Measurements from ENCODE around the gene UHMK1.
A peak's percentile ranks its signal among the peaks of the same experiment; 100 is the strongest.
"Not testable (repeated sequence)": the region's sequence is repeated elsewhere in the genome, so short reads cannot be mapped to it uniquely, and the experiment has no call there.

The UHMK1 gene

GRCh38 chr1:162476620-162477019 is 21.0 kb upstream of the UHMK1 start:
- Histone ChIP-seq H3K79me1 (ENCODE audit: low read length) (no peaks in the 10 kb centered on the region), H4K8ac (ENCODE audit: low read depth, low read length) (no peak overlapping the region), H3K4me3 (ENCODE audit: low read length) (no peak overlapping the region), H3K9ac (ENCODE audit: low read length) (no peak overlapping the region), H3K56ac (ENCODE audit: low read length) (no peak overlapping the region), H3K27ac (ENCODE audit: low read depth, low read length) (no peak overlapping the region), H2BK120ac (ENCODE audit: low read depth, low read length) (no peak overlapping the region), H3K4me1 (ENCODE audit: control insufficient read depth, low read depth, low read length) (no peaks in the 10 kb centered on the region), H3K18ac (ENCODE audit: low read length) (no peak overlapping the region), H3K23ac (ENCODE audit: low read length) (no peak overlapping the region), H3K79me2 (ENCODE audit: control insufficient read depth, insufficient read depth, low read length) (no peaks in the 10 kb centered on the region), H4K5ac (ENCODE audit: low read length) (no peak overlapping the region), H3K4ac (ENCODE audit: low read depth, low read length) (no peak overlapping the region), H2BK5ac (ENCODE audit: low read length) (no peak overlapping the region), H3K27me3 (ENCODE audit: insufficient read depth, low read length, poor library complexity) (no peaks in the 10 kb centered on the region), H2AK5ac (ENCODE audit: low read length) (no peak overlapping the region), H2BK15ac (replicated peaks; ENCODE audit: low read depth) (no peak overlapping the region), H3K4me2 (ENCODE audit: low read length) (no peak overlapping the region), H3K36me3 (ENCODE audit: control insufficient read depth, insufficient read depth, low read length) (no peaks in the 10 kb centered on the region)
- WGBS (ENCODE audit: extremely low coverage, insufficient coverage, low lambda C conversion rate) = no CpG with 5 or more reads among the region's 1 CpG
- DNase-seq = no peak

DNA sequence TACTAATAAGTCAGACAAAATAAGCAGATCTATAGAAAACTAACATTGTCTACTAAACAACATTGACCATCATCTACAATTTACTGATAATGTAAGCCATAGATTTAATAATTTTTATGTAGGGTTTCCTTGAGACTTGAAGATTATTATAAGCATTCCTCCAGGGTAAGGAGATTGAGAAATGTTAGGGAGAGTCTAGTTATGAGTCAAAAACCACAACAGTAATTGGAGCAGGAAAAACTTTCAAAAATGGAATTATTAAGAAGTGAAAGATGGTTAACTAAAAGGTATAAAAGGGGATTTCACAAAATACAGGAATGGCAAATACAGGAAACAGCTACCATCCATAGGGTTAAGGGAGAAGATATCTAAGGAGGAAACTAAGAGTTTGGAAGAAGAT is 12.4 kb upstream of the UHMK1 start:
- Histone ChIP-seq H3K4me3 (ENCODE audit: low read length) (no peak overlapping the region), H3K18ac (ENCODE audit: low read length) (no peak overlapping the region), H3K4ac (ENCODE audit: low read depth, low read length) (no peak overlapping the region), H3K27me3 (ENCODE audit: insufficient read depth, low read length, poor library complexity) (no peaks in the 10 kb centered on the region), H3K27ac (ENCODE audit: low read depth, low read length) (no peak overlapping the region), H2BK5ac (ENCODE audit: low read length) (no peak overlapping the region), H2BK120ac (ENCODE audit: low read depth, low read length) (no peak overlapping the region), H3K9ac (ENCODE audit: low read length) (no peak overlapping the region), H3K4me1 (ENCODE audit: control insufficient read depth, low read depth, low read length) (no peaks in the 10 kb centered on the region), H3K56ac (ENCODE audit: low read length) (no peak overlapping the region), H3K79me2 (ENCODE audit: control insufficient read depth, insufficient read depth, low read length) (no peaks in the 10 kb centered on the region), H3K4me2 (ENCODE audit: low read length) (no peak overlapping the region), H3K79me1 (ENCODE audit: low read length) (no peaks in the 10 kb centered on the region), H4K8ac (ENCODE audit: low read depth, low read length) (no peak overlapping the region), H3K23ac (ENCODE audit: low read length) (no peak overlapping the region), H2AK5ac (ENCODE audit: low read length) (no peak overlapping the region), H3K36me3 (ENCODE audit: control insufficient read depth, insufficient read depth, low read length) (no peaks in the 10 kb centered on the region), H2BK15ac (replicated peaks; ENCODE audit: low read depth) (no peak overlapping the region), H4K5ac (ENCODE audit: low read length) (no peak overlapping the region)
- no peak for DNase-seq

DNA sequence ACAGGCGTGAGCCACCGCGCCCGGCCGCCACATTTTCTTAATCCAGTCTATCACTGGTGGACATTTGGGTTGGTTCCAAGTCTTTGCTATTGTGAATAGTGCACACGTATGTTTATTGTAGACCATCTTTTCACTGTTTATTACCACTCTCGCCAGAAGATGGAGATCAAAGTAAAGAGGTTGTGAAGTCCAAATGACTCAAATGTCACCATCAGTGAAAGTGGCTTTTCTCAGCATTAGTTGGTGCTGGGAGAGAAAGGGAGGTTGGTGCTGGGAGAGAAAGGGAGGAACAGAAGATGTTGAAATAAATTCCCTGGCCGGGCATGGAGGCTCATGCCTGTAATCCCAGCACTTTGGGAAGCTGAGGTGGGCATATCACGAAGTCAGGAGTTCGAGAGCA is 10.4 kb upstream of the UHMK1 start:
- no peaks in the 10 kb centered on the region for H3K79me1 ChIP-seq (ENCODE audit: low read length)
- no peak overlapping the region for H3K4ac ChIP-seq (ENCODE audit: low read depth, low read length)
- H4K5ac ChIP-seq (ENCODE audit: low read length) = no peak overlapping the region
- no peak overlapping the region for H3K4me3 ChIP-seq (ENCODE audit: low read length)
- H2AK5ac ChIP-seq (ENCODE audit: low read length) = no peak overlapping the region
- H2BK5ac ChIP-seq (ENCODE audit: low read length) = no peak overlapping the region
- no peak overlapping the region for H4K8ac ChIP-seq (ENCODE audit: low read depth, low read length)
- H3K56ac ChIP-seq (ENCODE audit: low read length) = no peak overlapping the region
- H2BK120ac ChIP-seq (ENCODE audit: low read depth, low read length) = no peak overlapping the region
- no peak for DNase-seq
- H3K27ac ChIP-seq (ENCODE audit: low read depth, low read length) = no peak overlapping the region
- H3K4me2 ChIP-seq (ENCODE audit: low read length) = no peak overlapping the region
- no peak overlapping the region for H2BK15ac ChIP-seq (replicated peaks; ENCODE audit: low read depth)
- no peaks in the 10 kb centered on the region for H3K79me2 ChIP-seq (ENCODE audit: control insufficient read depth, insufficient read depth, low read length)
- no peaks in the 10 kb centered on the region for H3K27me3 ChIP-seq (ENCODE audit: insufficient read depth, low read length, poor library complexity)
- H3K18ac ChIP-seq (ENCODE audit: low read length) = no peak overlapping the region
- no peaks in the 10 kb centered on the region for H3K36me3 ChIP-seq (ENCODE audit: control insufficient read depth, insufficient read depth, low read length)
- H3K4me1 ChIP-seq (ENCODE audit: control insufficient read depth, low read depth, low read length) = no peaks in the 10 kb centered on the region
- WGBS (ENCODE audit: extremely low coverage, insufficient coverage, low lambda C conversion rate) = no CpG with 5 or more reads among the region's 10 CpGs
- no peak overlapping the region for H3K23ac ChIP-seq (ENCODE audit: low read length)
- H3K9ac ChIP-seq (ENCODE audit: low read length) = no peak overlapping the region

GRCh38 chr1:162488219-162488618 is 9.4 kb upstream of the UHMK1 start:
- H3K4me1 ChIP-seq (ENCODE audit: control insufficient read depth, low read depth, low read length) = no peaks in the 10 kb centered on the region
- H2AK5ac ChIP-seq (ENCODE audit: low read length) = no peak overlapping the region
- WGBS (ENCODE audit: extremely low coverage, insufficient coverage, low lambda C conversion rate) = no CpG with 5 or more reads among the region's 3 CpGs
- no peak overlapping the region for H3K4me3 ChIP-seq (ENCODE audit: low read length)
- H3K9ac ChIP-seq (ENCODE audit: low read length) = no peak overlapping the region
- no peak overlapping the region for H3K4ac ChIP-seq (ENCODE audit: low read depth, low read length)
- H3K79me1 ChIP-seq (ENCODE audit: low read length) = no peaks in the 10 kb centered on the region
- H3K4me2 ChIP-seq (ENCODE audit: low read length) = no peak overlapping the region
- no peak overlapping the region for H4K5ac ChIP-seq (ENCODE audit: low read length)
- no peaks in the 10 kb centered on the region for H3K79me2 ChIP-seq (ENCODE audit: control insufficient read depth, insufficient read depth, low read length)
- H3K56ac ChIP-seq (ENCODE audit: low read length) = no peak overlapping the region
- H3K27ac ChIP-seq (ENCODE audit: low read depth, low read length) = no peak overlapping the region
- H3K36me3 ChIP-seq (ENCODE audit: control insufficient read depth, insufficient read depth, low read length) = no peaks in the 10 kb centered on the region
- no peak overlapping the region for H4K8ac ChIP-seq (ENCODE audit: low read depth, low read length)
- H3K23ac ChIP-seq (ENCODE audit: low read length) = no peak overlapping the region
- H3K18ac ChIP-seq (ENCODE audit: low read length) = no peak overlapping the region
- H3K27me3 ChIP-seq (ENCODE audit: insufficient read depth, low read length, poor library complexity) = no peaks in the 10 kb centered on the region
- H2BK15ac ChIP-seq (replicated peaks; ENCODE audit: low read depth) = no peak overlapping the region
- H2BK120ac ChIP-seq (ENCODE audit: low read depth, low read length) = no peak overlapping the region
- no peak overlapping the region for H2BK5ac ChIP-seq (ENCODE audit: low read length)
- no peak for DNase-seq

DNA sequence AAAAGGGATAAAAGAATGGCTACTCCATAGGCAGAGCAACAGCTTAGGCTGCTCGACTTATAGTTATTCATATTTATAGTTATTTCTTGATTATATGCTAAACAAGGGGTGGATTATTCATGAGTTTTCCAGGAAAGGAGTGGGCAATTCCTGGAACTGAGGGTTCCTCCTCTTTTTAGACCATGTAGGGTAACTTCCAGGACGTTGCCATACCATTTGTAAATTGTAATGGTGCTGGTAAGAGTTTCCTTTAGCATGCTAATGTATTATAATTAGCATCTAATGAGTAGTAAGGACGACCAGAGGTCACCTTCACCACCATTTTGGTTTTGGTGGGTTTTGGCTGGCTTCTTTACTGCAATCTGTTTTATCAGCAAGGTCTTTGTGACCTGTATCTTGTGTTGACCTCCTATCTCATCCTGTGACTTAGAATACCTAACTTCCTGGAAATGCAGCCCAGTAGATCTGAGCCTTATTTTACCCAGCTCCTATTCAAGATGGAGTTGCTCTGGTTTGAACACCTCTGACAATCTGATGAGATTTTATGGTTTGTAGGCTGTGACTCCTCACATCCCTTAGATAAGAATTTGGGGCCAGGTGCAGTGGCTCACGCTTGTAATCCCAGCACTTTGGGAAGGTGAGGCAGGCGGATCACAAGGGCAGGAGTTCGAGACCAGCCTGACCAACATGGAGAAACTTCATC is 1.9 kb upstream of the UHMK1 start:
- H4K8ac ChIP-seq (ENCODE audit: low read depth, low read length); H3K79me1 ChIP-seq (ENCODE audit: low read length); H2BK120ac ChIP-seq (ENCODE audit: low read depth, low read length); H3K4me2 ChIP-seq (ENCODE audit: low read length); H3K36me3 ChIP-seq (ENCODE audit: control insufficient read depth, insufficient read depth, low read length); H3K4me3 ChIP-seq (ENCODE audit: low read length); H3K9ac ChIP-seq (ENCODE audit: low read length); H3K4me1 ChIP-seq (ENCODE audit: control insufficient read depth, low read depth, low read length); H3K27me3 ChIP-seq (ENCODE audit: insufficient read depth, low read length, poor library complexity); H3K23ac ChIP-seq (ENCODE audit: low read length); H2BK5ac ChIP-seq (ENCODE audit: low read length); H3K27ac ChIP-seq (ENCODE audit: low read depth, low read length); H3K56ac ChIP-seq (ENCODE audit: low read length); H4K5ac ChIP-seq (ENCODE audit: low read length); H3K4ac ChIP-seq (ENCODE audit: low read depth, low read length); DNase-seq; H2AK5ac ChIP-seq (ENCODE audit: low read length); H3K18ac ChIP-seq (ENCODE audit: low read length); H2BK15ac ChIP-seq (replicated peaks; ENCODE audit: low read depth): not testable (repeated sequence)
- peaks cover 15% of the 10 kb centered on the region for H3K79me2 ChIP-seq (ENCODE audit: control insufficient read depth, insufficient read depth, low read length)
- no CpG with 5 or more reads among the region's 6 CpGs for WGBS (ENCODE audit: extremely low coverage, insufficient coverage, low lambda C conversion rate)

GRCh38 chr1:162497104-162497722 is 405 bp upstream of the UHMK1 start:
- Histone ChIP-seq H3K9ac (ENCODE audit: low read length) (peak overlapping the region; percentile 64), H3K4me2 (ENCODE audit: low read length) (peak overlapping the region; percentile 46), H3K79me1 (ENCODE audit: low read length) (peaks cover 7% of the 10 kb centered on the region), H3K23ac (ENCODE audit: low read length) (no peak overlapping the region), H3K4ac (ENCODE audit: low read depth, low read length) (peak overlapping the region; percentile 16), H2BK15ac (replicated peaks; ENCODE audit: low read depth) (no peak overlapping the region), H3K4me1 (ENCODE audit: control insufficient read depth, low read depth, low read length) (peaks cover 2% of the 10 kb centered on the region), H4K5ac (ENCODE audit: low read length) (no peak overlapping the region), H3K79me2 (ENCODE audit: control insufficient read depth, insufficient read depth, low read length) (peaks cover 17% of the 10 kb centered on the region), H3K18ac (ENCODE audit: low read length) (peak overlapping the region; percentile 98), H4K8ac (ENCODE audit: low read depth, low read length) (peak overlapping the region; percentile 100), H3K4me3 (ENCODE audit: low read length) (no peak overlapping the region), H3K27ac (ENCODE audit: low read depth, low read length) (no peak overlapping the region), H3K36me3 (ENCODE audit: control insufficient read depth, insufficient read depth, low read length) (no peaks in the 10 kb centered on the region), H2BK5ac (ENCODE audit: low read length) (no peak overlapping the region), H2BK120ac (ENCODE audit: low read depth, low read length) (peak overlapping the region; percentile 12), H3K27me3 (ENCODE audit: insufficient read depth, low read length, poor library complexity) (no peaks in the 10 kb centered on the region), H2AK5ac (ENCODE audit: low read length) (no peak overlapping the region), H3K56ac (ENCODE audit: low read length) (peak overlapping the region; percentile 83)
- DNase-seq = no peak
- no CpG with 5 or more reads among the region's 13 CpGs for WGBS (ENCODE audit: extremely low coverage, insufficient coverage, low lambda C conversion rate)

Data from mesendoderm (in vitro differentiated cells).